DMS 273 treated with DMSO at 0.1 percent for 48 hours (cell line): ENCODE results near the gene DSN1.
"Not testable (repeated sequence)": the region's sequence is repeated elsewhere in the genome, so short reads cannot be mapped to it uniquely, and the experiment has no call there.

Source experiments
- DNase-seq: peaks from one replicate; lab custom pipeline; 2025; lab: John Stamatoyannopoulos, UW

DSN1 gene, protein sequence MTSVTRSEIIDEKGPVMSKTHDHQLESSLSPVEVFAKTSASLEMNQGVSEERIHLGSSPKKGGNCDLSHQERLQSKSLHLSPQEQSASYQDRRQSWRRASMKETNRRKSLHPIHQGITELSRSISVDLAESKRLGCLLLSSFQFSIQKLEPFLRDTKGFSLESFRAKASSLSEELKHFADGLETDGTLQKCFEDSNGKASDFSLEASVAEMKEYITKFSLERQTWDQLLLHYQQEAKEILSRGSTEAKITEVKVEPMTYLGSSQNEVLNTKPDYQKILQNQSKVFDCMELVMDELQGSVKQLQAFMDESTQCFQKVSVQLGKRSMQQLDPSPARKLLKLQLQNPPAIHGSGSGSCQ

GRCh38 chr20:36773597-36774390, at the start of gene DSN1:
Gene DSN1 (minus strand): TSS chr20:36773763. CDS start chr20:36771458, 2,305 bp downstream.
- DNase-seq: peak; percentile 84

- peak; percentile 55 for DNase-seq
Measured at GRCh38 chr20:36823121-36823520, 49.6 kb upstream of the DSN1 start.

DNA sequence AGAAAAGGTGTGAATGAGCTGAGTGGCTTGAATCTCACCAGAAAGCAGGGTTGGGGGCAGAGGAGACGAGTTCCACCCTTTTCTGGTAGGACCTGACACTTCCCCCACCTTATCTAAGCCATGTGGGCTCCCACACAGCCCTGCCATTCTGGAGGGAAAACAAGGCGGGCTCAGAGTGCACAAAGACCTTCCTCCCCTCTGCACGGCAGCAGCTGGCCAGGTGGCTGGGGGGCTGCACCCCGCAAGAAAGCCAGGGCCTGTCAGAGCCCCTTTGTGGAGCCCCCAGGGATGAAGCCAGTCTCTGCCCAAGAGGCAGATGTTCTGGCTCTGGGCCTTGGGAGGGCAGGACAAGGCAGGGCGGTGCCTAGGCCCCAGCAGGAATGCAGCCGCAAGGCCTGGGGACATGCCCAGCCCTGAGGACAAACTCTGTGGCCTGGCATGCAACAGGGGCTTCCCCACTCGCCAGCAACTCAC, 48.4 kb upstream of the DSN1 start:
- DNase-seq: peak; percentile 52

DNA sequence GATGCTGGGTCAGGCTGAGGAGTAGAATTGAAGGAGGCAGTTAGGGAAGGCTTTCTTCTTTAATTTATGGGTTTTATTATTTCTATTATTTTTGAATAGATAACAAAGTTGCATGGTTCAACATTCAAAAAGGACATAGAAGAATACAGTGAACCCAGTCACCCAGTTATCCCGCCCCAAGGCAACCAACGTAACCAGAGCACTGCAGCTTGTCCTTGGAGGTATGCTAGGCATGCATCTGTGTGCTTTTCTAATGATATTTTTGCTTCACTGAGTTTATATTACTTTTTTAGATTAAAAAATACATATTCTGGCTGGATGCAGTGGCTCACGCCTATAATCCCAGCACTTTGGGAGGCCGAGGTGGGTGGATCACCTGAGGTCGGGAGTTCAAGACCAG, 47.4 kb upstream of the DSN1 start:
- no peak for DNase-seq

DNA sequence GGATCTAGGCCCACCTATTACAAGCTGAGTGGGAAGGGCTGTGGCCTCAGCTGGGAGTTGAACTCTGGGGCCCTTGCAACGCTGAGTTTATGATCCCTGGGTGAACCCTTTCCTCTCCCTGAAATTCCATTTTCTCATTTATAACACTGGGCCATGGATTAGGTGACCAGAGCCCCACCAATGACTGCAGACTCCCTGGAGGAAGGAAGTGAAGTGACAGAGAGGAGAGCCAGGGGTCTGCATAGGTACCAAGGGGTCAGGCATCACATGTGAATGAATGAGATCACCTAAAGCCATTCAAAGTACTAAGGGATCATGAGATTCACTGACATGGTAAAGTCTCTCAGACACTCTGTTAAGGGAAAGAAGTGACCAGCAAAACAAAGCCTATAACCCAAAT, 46.5 kb upstream of the DSN1 start:
- DNase-seq: no peak

DNA sequence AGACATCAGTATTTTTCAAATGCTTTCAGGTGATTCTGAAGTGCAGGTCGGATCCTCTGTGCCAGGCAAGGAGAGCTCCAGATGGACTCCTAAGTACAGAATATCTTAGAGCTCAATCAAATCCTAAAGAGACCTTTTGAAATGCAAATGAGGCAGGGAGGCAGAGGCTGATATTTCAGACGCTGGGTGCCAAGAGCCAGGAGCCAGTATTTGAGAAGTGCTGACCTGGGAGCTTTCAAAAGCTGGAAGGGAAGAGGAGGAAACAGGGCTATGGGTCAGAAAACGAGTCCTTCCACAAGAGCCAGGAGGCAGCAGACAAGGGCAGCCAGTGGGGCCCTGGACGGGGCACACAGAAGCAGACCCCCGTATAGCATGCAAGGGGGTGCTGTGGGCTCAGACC, 46.1 kb upstream of the DSN1 start:
- peak; percentile 88 for DNase-seq

DNA sequence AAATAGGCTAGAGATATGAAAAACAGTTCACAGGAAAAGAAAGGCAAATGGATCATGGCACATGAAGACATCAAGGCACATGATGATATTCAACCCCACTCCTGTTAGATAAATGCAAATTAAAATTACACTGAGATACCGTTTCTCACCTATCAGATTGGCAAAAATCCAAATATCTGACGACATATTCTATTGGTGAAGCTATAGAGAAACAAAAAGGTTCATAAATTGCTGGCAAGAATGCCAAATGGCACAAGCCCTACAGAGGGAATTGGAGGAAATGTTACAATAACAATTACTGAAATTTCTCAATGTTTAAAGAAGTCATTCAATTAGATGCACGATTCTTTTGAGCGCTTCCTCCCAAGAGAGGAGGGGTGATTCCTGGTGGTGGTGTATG, 45.3 kb upstream of the DSN1 start:
- DNase-seq: no peak

GRCh38 chr20:36818185-36818584, 44.6 kb upstream of the DSN1 start:
- DNase-seq: no peak

GRCh38 chr20:36817496-36817895, 43.9 kb upstream of the DSN1 start:
- DNase-seq: no peak

GRCh38 chr20:36815454-36816091, 42.0 kb upstream of the DSN1 start:
- no peak for DNase-seq

GRCh38 chr20:36812594-36813463, 39.3 kb upstream of the DSN1 start:
- no peak for DNase-seq

- no peak for DNase-seq
Measured at GRCh38 chr20:36808317-36809257, 35.0 kb upstream of the DSN1 start.

GRCh38 chr20:36806049-36806448, 32.5 kb upstream of the DSN1 start:
- DNase-seq: no peak

- DNase-seq: no peak
Measured at GRCh38 chr20:36805396-36805795, 31.8 kb upstream of the DSN1 start.

DNA sequence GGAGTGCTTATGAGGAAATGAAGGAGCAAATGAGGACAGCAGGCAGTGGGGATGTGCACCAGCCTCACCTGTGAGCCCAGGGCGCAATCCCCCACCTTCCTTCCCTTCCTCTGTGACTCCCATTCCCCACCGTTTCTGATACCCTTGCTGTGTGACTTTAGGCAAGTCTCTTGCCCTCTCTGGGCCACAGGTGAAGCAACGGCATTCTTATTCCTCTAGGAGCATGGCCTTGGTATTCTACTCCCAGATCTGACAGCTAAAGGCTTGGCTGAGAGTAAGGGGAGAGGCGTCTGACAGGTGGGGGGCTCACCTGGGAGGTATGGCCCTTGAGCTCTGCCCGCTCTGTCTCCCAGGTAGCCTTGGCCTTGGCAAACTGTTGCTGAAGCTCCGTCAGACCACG, 30.9 kb upstream of the DSN1 start:
- DNase-seq: no peak

- no peak for DNase-seq
Measured at GRCh38 chr20:36802326-36803222, 29.0 kb upstream of the DSN1 start.

DNA sequence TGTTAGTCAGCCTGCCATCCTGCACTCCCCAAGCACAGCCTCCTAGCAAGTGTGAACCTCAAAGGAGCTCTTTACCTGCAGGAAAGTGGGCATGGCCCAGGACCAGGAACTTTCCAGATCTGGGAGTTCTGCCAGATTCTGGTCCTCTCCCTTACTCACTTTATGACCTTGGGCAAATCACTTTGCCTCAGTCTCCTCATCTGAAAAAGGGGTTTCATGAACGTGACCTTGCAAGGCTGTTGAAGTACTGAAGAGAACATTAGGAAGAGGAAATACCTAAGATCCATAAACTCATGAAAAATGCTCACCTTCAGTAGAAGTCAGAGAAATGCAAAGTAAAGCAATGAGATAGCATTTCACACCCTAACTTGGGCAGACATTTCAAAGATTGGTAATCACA, 26.8 kb upstream of the DSN1 start:
- DNase-seq: no peak

DNA sequence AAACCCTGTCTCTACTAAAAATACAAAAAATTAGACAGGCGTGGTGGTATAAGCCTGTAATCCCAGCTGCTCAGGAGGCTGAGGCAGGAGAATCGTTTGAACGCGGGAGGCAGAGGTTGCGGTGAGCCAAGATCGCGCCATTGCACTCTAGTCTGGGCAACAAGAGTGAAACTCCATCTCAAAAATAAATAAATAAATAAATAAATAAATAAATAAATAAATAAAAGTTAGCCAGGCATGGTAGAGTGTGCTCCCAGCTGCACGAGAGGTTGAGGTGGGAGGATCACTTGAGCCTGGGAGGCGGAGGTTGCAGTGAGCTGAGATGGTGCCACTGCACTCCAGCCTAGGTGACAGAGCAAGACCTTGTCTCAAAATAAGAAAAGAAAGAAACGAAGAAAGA, 25.8 kb upstream of the DSN1 start:
- not testable (repeated sequence) for DNase-seq

GRCh38 chr20:36796875-36797274, 23.3 kb upstream of the DSN1 start:
- no peak for DNase-seq

GRCh38 chr20:36796117-36796516, 22.6 kb upstream of the DSN1 start:
- no peak for DNase-seq
